ENCODE results near the gene CD52.

CD52 gene

DNA sequence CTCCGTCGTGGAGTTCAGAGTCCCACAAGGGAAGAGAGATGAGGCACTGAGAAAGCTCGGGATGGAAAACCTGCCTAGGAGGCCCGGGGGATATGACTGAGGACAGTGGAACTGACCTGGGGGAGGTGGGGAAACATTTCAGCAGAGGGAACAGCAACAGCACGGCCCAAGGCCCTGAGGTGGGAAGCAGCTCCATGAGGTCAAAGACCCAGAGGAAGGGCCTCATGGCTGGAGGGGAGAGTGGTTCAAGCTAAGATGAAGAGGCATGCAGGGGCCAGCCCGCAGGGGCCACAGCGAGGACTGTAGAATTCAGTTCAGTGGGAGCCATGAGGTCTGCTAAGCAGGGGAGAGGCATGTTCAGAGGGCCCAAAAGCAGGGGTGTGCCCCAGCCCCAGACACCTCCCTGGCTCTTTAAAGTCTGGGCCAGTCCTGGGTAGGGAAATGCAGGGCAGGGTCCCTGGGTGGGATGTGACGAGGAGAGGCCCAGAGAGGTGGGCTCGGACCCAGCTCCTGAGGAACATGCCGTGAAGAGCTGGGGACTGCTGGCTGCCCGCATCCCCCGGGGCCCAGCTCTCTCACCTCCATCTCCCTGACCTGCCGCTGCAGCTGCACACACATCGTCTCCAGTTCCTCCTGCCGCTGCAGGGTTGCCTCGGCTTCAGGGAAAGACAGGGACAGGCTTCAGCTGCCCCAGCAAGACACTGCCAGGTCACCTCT lies 21.3 kb upstream of the CD52 start:
- in situ Hi-C loops (cut with HindIII; ENCODE audit: low pct_ligation_motif_present, low sequenced_read_pairs), result no loop called here
- Histone ChIP-seq H3K36me3 (replicated peaks) (no peaks in the 10 kb centered on the region), H3K27ac (no peak overlapping the region), H3K27me3 (replicated peaks) (no peaks in the 10 kb centered on the region), H3K4me3 (ENCODE audit: low read depth, low read length) (no peak overlapping the region)
- TF ChIP-seq, protein P1, sequence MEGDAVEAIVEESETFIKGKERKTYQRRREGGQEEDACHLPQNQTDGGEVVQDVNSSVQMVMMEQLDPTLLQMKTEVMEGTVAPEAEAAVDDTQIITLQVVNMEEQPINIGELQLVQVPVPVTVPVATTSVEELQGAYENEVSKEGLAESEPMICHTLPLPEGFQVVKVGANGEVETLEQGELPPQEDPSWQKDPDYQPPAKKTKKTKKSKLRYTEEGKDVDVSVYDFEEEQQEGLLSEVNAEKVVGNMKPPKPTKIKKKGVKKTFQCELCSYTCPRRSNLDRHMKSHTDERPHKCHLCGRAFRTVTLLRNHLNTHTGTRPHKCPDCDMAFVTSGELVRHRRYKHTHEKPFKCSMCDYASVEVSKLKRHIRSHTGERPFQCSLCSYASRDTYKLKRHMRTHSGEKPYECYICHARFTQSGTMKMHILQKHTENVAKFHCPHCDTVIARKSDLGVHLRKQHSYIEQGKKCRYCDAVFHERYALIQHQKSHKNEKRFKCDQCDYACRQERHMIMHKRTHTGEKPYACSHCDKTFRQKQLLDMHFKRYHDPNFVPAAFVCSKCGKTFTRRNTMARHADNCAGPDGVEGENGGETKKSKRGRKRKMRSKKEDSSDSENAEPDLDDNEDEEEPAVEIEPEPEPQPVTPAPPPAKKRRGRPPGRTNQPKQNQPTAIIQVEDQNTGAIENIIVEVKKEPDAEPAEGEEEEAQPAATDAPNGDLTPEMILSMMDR (IDR thresholded peaks at IDR 0.05; ENCODE audit: low read depth, low read length, missing control alignments), result no peak
- no peak for DNase-seq

DNA sequence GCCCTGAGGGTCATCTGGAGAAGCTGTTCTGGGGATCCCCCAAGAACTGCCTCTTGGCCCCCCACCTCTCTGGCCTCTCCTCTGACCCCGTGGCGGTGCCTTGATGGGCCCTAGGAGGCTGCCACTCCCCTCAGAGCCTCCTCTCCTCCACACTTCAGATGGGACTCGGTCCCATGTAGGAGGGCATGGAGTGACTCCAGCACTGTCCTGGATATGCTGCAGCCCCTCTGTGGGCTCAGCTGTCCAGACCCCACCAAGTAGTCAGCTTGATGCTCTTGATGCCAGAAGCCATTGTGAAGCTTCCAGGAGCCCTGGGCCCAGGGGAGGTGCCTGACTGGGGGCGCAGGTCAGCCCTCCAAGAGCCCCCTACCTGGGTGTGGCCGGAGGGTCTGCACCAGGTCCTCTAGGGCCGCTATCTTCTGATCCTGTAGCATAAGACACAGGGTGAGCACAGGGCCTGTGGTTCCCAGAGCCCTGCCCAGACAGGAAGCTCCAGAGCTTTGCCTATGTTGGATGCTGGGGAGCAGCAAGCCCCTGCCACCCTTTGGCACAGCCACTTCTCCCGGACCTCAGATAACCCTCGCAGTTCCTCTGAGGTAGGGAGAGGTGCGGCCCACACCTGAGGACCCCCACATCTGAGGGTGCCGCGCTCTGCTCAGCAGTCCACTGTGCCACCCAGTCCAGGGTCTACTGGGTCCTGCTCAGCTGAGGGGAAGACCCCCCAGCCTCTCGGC lies 20.5 kb upstream of the CD52 start:
- Histone ChIP-seq H3K36me3 (replicated peaks) (no peaks in the 10 kb centered on the region), H3K27me3 (replicated peaks) (no peaks in the 10 kb centered on the region), H3K4me3 (ENCODE audit: low read depth, low read length) (no peak overlapping the region), H3K27ac (no peak overlapping the region)
- TF ChIP-seq, protein P1 (IDR thresholded peaks at IDR 0.05; ENCODE audit: low read depth, low read length, missing control alignments), result no peak
- in situ Hi-C loops (cut with HindIII; ENCODE audit: low pct_ligation_motif_present, low sequenced_read_pairs), result no loop called here
- DNase-seq, result no peak

DNA sequence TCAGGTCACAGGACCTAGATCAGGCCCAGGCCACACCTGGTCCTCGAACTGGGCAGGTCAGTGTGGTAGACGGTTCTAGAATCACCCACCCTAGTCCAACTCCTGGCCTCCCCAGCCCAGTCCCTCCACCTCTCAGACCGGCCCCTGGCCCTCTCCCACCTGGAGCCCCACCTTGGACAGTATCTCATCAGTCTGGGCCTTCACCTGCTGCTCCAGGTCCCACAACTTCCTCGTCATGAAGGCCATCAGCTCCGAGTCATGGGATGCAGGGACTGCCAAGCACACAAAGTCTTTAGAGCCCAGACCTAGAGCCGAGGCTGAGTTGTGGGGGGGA lies 20.0 kb upstream of the CD52 start:
- Histone ChIP-seq H3K27me3 (replicated peaks) (no peaks in the 10 kb centered on the region), H3K36me3 (replicated peaks) (no peaks in the 10 kb centered on the region), H3K4me3 (ENCODE audit: low read depth, low read length) (no peak overlapping the region), H3K27ac (no peak overlapping the region)
- DNase-seq, result no peak
- TF ChIP-seq, protein P1 (IDR thresholded peaks at IDR 0.05; ENCODE audit: low read depth, low read length, missing control alignments), result no peak
- in situ Hi-C loops (cut with HindIII; ENCODE audit: low pct_ligation_motif_present, low sequenced_read_pairs), result no loop called here

DNA sequence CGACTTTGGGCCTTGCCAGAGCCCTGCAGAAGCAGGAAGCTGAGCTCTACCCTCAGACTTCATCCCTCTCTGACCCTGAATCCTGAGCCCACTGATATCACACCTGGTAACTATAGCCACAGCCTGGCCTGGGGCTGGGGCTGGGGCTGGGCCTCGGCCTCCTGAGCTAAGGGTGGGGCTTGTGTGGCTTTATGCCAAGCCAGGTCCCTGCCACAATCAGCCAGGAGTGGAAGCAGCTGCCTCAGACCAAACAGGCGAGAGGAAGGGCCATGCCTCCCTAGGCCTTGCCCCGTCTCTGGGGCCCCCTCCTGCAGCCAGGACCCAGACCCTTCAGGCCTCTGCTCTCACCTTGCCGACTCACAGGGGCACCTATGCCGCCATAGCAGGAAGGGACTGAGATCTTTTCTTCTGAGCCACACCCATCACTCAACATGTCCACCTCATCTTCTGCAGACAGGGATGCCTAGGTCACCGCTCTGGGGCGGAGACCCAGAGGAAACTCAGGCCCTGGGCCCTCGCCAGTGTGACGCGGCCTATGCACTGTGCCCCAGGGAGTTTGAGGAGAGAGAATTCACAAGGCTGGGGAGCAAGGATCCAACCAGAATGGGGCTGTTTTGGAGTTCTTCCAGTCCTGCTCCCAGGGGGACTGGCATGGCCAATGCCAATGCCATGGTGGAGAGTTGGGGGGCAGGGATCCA lies 17.0 kb upstream of the CD52 start:
- no peaks in the 10 kb centered on the region for H3K27me3 ChIP-seq (replicated peaks)
- TF ChIP-seq, protein P1 (IDR thresholded peaks at IDR 0.05; ENCODE audit: low read depth, low read length, missing control alignments), result no peak
- no peak overlapping the region for H3K4me3 ChIP-seq (ENCODE audit: low read depth, low read length)
- H3K27ac ChIP-seq, result no peak overlapping the region
- in situ Hi-C loops (cut with HindIII; ENCODE audit: low pct_ligation_motif_present, low sequenced_read_pairs), result no loop called here
- no peaks in the 10 kb centered on the region for H3K36me3 ChIP-seq (replicated peaks)
- no peak for DNase-seq

DNA sequence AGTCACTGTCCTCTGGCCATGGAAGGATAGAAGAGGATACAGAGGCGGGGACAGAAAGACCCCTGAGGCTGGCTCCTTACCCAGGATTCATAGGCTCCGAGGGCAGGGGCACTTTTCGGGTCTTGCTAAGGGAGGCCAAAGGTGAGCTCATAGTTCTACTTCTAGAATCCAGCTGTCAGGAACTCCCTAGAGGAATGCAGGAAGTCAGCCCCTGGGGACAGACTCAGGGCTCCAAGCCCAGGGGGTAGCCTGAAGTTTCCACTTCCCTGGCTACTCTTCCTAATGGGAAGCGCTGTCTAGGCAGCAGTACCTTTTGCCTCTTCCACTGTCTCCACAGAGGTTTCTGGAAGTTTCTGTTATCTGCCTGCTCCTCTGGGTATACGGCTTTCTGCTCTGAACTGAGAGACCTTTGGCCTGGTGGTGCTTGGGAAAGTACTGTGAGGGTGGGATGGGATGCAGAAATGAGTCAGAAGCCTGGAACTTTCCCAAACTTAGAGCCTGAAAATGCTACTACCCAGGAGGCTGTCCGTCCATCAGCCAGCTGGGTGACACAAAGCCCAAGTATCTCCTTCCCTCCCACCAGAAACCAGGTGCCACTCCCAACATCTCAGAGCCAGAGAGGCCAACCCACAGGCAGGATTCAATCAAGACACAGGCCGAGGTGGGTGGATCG lies 14.9 kb upstream of the CD52 start:
- H3K27ac ChIP-seq, result peak overlapping the region; percentile 35
- in situ Hi-C loops (cut with HindIII; ENCODE audit: low pct_ligation_motif_present, low sequenced_read_pairs), result no loop called here
- peak; percentile 63 for DNase-seq
- no peak overlapping the region for H3K4me3 ChIP-seq (ENCODE audit: low read depth, low read length)
- no peaks in the 10 kb centered on the region for H3K27me3 ChIP-seq (replicated peaks)
- TF ChIP-seq, protein P1 (IDR thresholded peaks at IDR 0.05; ENCODE audit: low read depth, low read length, missing control alignments), result no peak
- H3K36me3 ChIP-seq (replicated peaks), result no peaks in the 10 kb centered on the region

All from brain microvascular endothelial cell (primary cell).